Right renal cortex interstitium (tissue), 3 donors: ENCODE results near the gene PGAM4. TPM values are rescaled to one million over a fixed set of nuclear protein-coding genes. Genes with fewer than 3 reads are reported as not detected.
"Not testable (repeated sequence)": the region's sequence is repeated elsewhere in the genome, so short reads cannot be mapped to it uniquely, and the experiment has no call there.

ENCODE experiments used
- DNase-seq, 3 donors: peaks; one replicate each; pipeline ENCODE4 v3.0.0-alpha.2; 2013; ENCODE audit warnings: low read depth in 3 of 3, low spot score in 2 of 3
- polyA plus RNA-seq, 3 donors: library from polyadenylated mRNA; unstranded; fragments of 120-200 nt; gene quantifications; one replicate each; pipeline ENCODE4 v1.2.1, GENCODE V29; 2013; ENCODE audit not compliant: insufficient read length in 3 of 3

The PGAM4 gene
- polyA plus RNA-seq, 3 donors, result 0.24 TPM; not detected in 2

- DNase-seq, result no peak
Measured at GRCh38 chrX:77930581-77930980, 38.9 kb downstream of the PGAM4 start.

- DNase-seq, result no peak
Measured at GRCh38 chrX:77925764-77926163, 43.7 kb downstream of the PGAM4 start.

- no peak for DNase-seq
Measured at GRCh38 chrX:77924320-77924859, 45.0 kb downstream of the PGAM4 start.

GRCh38 chrX:77922787-77923186 is 46.7 kb downstream of the PGAM4 start:
- no peak for DNase-seq

GRCh38 chrX:77919370-77919769 is 50.1 kb downstream of the PGAM4 start:
- not testable (repeated sequence) for DNase-seq

- no peak for DNase-seq
Measured at GRCh38 chrX:77918568-77918967, 50.9 kb downstream of the PGAM4 start.

Other genes with a start within 250 kb of the PGAM4 start
- 10 to 100 TPM; 88.0 to 92.4 (median 89.6) TPM for gene ATRX, start 183.4 kb downstream of the PGAM4 start, polyA plus RNA-seq
- gene MAGT1, start 74.2 kb downstream of the PGAM4 start, polyA plus RNA-seq, result 10 to 100 TPM; 95.2 to 97.5 (median 95.4) TPM
- gene COX7B, start 70.2 kb downstream of the PGAM4 start, polyA plus RNA-seq, result 100 to 1,000 TPM; 417 to 469 (median 440) TPM
- 10 to 100 TPM; 15.6 to 17.3 (median 16.1) TPM for gene ATP7A, start 58.9 kb downstream of the PGAM4 start, polyA plus RNA-seq
- 100 to 1,000 TPM; 415 to 447 (median 421) TPM for gene PGK1, start 134.6 kb upstream of the PGAM4 start, polyA plus RNA-seq
- gene TAF9B, start 170.0 kb upstream of the PGAM4 start, polyA plus RNA-seq, result 10 to 100 TPM; 51.1 to 58.6 (median 55.1) TPM